ENCODE data around the gene DUSP16.
A peak's percentile ranks its signal among the peaks of the same experiment; 100 is the strongest.
"Not testable (repeated sequence)": the region's sequence is repeated elsewhere in the genome, so short reads cannot be mapped to it uniquely, and the experiment has no call there.

DUSP16 gene

GRCh38 chr12:12520273-12520672 is 42.4 kb downstream of the DUSP16 start:
- DNase-seq (ENCODE audit: low spot score): no peak

- DNase-seq (ENCODE audit: low spot score): no peak
Measured at GRCh38 chr12:12519354-12519998, 43.2 kb downstream of the DUSP16 start.

GRCh38 chr12:12518919-12519318 is 43.7 kb downstream of the DUSP16 start:
- DNase-seq (ENCODE audit: low spot score): no peak

DNA sequence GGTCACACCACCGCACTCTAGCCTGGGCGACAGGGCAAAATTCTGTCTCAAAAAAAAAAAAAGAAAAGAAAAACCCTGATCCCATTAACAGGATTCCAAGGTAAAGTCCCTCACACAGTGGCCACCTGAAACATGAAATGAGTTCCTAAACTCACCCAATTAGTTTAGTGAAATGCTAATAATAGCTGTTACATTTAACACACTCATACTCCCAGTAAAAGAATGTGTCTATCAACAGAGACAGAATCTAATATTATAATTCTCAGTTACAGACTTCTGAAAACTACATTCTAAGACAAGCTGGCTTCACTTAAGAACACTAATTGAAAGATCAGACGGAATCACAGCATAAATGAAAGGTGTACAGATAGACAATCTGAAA is 44.2 kb downstream of the DUSP16 start:
- DNase-seq (ENCODE audit: low spot score): no peak

GRCh38 chr12:12513416-12514006 is 49.2 kb downstream of the DUSP16 start:
- peak; percentile 74 for DNase-seq (ENCODE audit: low spot score)

DNA sequence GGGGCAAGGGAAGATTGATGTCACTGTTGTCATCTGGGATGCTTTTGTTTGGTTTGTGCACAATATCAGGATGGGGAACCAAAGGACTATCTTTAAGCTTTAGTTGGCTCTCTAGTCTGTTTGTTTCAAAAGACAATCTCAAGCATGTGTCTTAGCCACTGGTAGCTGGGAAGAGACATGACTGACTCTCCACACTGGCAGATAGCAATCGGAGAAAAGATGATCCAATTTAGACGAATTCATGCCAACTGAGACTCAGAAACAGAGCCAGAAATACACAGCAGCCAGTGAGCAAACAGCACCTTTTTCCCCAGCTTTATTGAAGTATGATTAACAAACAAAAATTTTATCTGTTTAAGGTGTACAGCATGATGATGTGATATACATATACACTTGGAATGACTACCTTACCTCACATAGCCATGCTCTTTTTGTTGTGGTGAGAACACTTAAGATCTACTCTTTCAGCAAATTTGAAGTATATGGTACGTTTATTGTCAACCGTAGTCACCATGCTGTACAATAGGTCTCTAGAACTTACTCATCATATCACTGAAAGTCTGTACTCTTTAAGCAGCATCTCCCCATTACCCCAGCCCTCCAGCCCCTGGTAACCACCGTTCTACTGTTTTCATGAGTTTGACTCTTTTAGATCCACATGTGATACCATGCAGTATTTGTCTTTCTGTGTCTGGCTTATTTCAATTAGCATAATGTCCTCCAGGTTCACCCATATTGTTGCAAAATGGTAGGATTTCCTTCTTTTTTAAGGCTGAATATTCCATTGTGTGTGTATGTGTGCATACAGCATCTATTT is 50.6 kb downstream of the DUSP16 start:
- no peak for DNase-seq (ENCODE audit: low spot score)

- DNase-seq (ENCODE audit: low spot score): no peak
Measured at GRCh38 chr12:12511021-12511783, 51.5 kb downstream of the DUSP16 start.

GRCh38 chr12:12510551-12510950 is 52.1 kb downstream of the DUSP16 start:
- no peak for DNase-seq (ENCODE audit: low spot score)

DNA sequence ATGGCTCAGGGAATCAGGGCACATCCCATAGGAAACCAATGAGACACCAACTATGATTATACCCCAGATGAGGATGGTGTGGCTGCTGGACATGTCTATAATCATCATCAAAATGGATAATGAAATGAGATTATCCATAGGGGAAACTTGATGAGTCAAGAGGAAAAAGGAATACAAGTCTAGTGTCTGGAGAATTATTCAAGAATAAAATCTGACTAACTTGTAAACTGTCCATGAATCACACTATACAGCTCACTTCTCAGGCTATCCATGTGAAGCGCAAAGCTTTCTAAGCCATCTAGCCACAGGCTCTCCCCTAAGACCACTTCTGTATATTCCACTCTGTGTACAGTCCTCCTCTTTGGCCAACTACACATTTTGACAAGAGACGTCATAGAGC is 52.5 kb downstream of the DUSP16 start:
- DNase-seq (ENCODE audit: low spot score): no peak

GRCh38 chr12:12508612-12509011 is 54.1 kb downstream of the DUSP16 start:
- DNase-seq (ENCODE audit: low spot score): no peak

DNA sequence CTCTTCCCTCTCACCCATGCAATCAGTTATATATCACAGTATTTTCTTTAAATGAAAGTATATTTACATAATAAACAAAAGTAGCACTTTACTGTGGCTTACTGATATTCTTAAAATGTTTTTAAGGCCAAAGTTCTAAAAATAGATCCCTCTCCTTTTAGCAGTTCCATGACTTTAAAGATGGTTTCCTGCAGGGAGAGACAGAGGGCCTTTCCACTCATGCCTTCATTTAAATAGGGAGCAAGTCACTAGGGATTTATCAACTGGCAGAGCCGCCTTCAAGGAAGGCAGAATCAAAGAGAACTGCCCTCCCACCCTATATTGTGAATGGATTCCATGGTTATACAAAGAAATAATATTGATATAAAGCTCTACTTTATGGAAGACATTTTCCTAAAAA is 55.5 kb downstream of the DUSP16 start:
- DNase-seq (ENCODE audit: low spot score): no peak

DNA sequence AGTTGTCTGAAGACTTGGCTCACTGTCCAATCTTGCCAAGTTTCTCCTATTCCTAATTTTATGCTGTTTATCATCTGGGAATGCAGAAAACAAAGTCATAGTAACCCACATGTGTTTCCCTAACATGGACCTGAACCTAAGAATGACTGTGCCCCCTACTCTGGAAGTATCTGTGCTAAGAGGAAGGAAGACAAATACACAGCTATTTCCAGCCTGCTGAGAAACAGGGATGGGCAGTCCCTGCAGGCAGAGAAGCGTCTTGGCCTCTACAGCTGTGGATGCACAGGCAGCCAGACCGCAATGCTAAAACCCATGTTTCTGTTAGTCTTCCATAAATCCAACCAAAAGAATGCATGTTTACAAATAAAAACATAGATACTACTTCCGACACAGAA is 56.2 kb downstream of the DUSP16 start:
- no peak for DNase-seq (ENCODE audit: low spot score)

DNA sequence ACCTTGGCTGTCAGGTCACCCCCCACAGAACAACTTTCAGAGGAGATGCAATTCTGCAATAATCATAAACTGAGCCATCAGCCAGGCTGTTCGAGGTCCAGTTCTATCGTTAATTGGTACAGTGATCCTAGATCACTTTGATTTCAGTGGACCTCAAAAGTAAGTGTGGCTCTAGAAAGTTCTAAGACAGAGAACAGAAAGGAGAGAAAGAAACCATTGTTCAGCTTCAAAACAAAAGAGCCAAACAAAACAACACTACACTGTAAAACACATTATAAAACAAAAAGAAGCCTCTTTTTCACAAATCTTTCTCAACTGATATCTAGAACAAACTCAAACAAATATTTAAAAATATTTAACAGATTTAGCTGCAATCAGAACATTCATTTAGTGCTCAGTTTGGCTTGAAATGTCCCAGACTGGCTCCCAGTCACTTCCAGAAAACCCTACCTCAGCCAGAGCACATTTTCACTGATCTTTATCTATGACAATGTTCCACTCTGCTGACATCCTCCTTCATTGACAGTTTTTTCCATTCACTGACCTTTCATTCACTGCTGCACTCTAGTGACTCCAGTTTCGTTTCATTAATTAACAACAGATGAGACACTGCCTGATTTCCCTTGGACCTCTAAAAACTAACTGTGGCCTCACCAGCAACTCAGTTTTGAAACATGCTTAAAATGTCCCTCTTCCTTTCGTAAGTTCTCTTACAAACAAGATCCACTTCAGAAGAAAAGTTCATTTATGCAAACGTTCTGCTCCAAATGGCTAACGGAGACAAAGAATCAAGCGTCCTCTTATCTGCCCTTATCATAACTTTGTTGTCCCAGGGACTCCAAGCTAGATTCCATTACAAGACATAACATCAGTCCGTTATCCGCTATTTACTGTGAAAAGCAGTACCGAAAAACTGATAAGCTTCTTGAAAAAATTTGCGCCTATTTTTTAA is 56.8 kb downstream of the DUSP16 start:
- DNase-seq (ENCODE audit: low spot score): peak; percentile 77

GRCh38 chr12:12503384-12504078 is 59.1 kb downstream of the DUSP16 start:
- no peak for DNase-seq (ENCODE audit: low spot score)

- no peak for DNase-seq (ENCODE audit: low spot score)
Measured at GRCh38 chr12:12502815-12503151, 59.9 kb downstream of the DUSP16 start.

GRCh38 chr12:12502130-12502814 is 60.4 kb downstream of the DUSP16 start:
- not testable (repeated sequence) for DNase-seq (ENCODE audit: low spot score)

GRCh38 chr12:12501121-12501520 is 61.5 kb downstream of the DUSP16 start:
- no peak for DNase-seq (ENCODE audit: low spot score)

DNA sequence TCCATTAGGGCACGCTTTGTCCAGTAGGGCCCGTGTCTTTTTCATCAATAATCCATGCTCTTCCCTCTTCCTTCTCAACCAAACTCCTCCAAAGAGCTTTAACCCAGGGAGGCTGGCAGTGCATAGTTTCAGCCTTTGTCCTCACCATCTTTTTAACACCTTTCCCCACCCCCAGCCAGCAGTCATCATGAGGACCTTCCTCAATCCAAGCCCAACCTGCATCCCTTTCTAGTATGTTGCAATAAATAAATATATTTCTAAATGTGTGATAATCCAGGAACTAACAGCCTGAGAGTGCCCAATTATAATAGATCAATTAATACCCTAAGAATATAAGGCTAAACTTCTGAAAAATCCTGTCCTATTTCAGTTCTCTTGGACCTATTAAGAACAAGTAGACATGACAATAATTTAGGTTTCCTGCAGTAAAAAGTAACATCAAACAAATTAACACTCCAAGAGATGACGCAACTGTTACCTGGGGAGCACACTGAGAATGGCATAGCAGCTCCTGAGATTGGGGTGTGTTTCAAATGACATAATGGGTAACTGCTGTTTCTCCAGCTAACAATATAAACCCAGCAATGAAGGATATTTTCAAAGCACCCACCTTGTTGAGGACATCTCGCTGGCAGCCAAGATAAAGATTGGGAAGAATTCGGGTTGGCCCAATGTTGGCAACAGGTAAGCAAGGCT is 62.6 kb downstream of the DUSP16 start:
- DNase-seq (ENCODE audit: low spot score): no peak

- no peak for DNase-seq (ENCODE audit: low spot score)
Measured at GRCh38 chr12:12498210-12498609, 64.5 kb downstream of the DUSP16 start.

GRCh38 chr12:12495536-12495935 is 67.1 kb downstream of the DUSP16 start:
- DNase-seq (ENCODE audit: low spot score): no peak
